ENCODE results near the gene FIBP. TPM values are rescaled to one million over a fixed set of nuclear protein-coding genes. Genes with fewer than 3 reads are reported as not detected.

The FIBP gene
- total RNA-seq, 2 experiments from 2014 or later: 19.1 to 19.9 TPM

DNA sequence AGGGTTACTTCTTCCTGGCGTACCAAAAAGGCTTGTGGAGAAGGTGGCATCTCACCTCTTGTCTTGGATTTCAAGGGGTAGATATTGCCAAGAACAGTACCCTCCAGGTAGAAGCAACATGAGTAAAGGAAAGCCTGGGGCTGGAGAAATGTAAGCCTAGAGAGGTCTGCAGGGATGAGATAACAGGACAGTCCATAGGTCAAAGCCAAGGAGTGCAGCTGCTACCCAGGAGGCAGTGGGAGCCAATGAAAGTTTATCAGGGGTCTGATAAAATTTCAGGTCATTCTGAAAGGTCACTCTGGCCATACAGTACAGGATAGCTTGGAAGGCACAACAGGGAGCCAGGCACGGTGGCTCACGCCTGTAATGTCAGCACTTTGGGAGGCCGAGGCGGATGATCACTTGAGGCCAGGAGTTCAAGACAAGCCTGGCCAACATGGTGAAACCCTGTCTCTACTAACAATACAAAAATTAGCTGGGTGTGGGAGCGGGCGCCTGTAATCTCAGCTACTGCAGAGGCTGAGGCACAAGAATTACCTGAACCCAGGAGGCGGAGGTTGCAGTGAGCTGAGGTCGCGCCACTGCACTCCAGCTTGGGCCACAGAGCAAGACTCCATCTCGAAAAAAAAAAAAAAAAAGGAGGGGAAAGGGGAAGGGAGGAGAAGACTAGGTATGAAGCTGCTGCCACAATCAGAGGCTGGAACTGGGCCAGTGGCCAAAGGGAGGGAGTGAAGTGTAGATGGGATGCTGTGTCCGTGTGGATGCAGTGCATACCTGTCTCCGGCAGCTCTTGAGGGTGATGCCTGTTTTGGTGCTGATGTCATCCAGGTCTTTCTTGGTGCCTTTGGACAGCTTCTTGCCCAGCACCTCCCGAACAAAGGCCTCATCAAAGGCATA, 1.2 kb downstream of the FIBP start:
- H3K27me3 ChIP-seq (ENCODE audit: control insufficient read depth in 1 of 2, insufficient read depth in 2 of 2, low read length in 2 of 2): no peaks in the 10 kb centered on the region
- H3K9me3 Mint-ChIP-seq: no peaks in the 10 kb centered on the region
- peak overlapping the region; percentile 95 for H3K27ac Mint-ChIP-seq
- H3K36me3 Mint-ChIP-seq (ENCODE audit: low read depth): peaks cover 53% of the 10 kb centered on the region
- ATAC-seq (ENCODE audit: poor library complexity): no peak
- H3K4me1 ChIP-seq (ENCODE audit: insufficient read depth, low read length): peaks cover 55% of the 10 kb centered on the region
- intact Hi-C loops (cut with DNase I, micrococcal nuclease): loop anchor here in 1 of 2 experiments (10.0 kb wide), 1 partner anchor 172 kb away; the partner anchor contains the start of gene KAT5
- ChIA-PET POLR2A (interaction anchor here (1.0 to 5.2 kb wide), 5 partner anchors 13 to 36 kb away, joined by 4 to 248 read pairs (median 80); partner anchors contain the start of genes C11orf68, CFL1, DRAP1 and FOSL1), CTCF (interaction anchor here (1.5 to 5.2 kb wide), 6 partner anchors 16 to 175 kb away, joined by 9 to 80 read pairs (median 16); partner anchors contain the start of genes C11orf68, CFL1, DRAP1 and KAT5)
- peak in 1 of 14 experiments; percentile 38 for DNase-seq
- peak overlapping the region; percentile 93 for H3K4me3 ChIP-seq (ENCODE audit: low read length)
- no peaks in the 10 kb centered on the region for H3K27me3 Mint-ChIP-seq
- H3K9me3 ChIP-seq (ENCODE audit: control insufficient read depth in 1 of 2, insufficient read depth in 1 of 2, low read length in 2 of 2): no peaks in the 10 kb centered on the region
- H3K4me3 Mint-ChIP-seq: peak overlapping the region; percentile 87
- peak overlapping the region; percentile 88 to 91 for H3K27ac ChIP-seq (ENCODE audit: low read depth in 1 of 2, low read length in 2 of 2)
- H3K4me1 Mint-ChIP-seq (ENCODE audit: low read depth): peaks cover 51% of the 10 kb centered on the region
- TF ChIP-seq, protein P1, sequence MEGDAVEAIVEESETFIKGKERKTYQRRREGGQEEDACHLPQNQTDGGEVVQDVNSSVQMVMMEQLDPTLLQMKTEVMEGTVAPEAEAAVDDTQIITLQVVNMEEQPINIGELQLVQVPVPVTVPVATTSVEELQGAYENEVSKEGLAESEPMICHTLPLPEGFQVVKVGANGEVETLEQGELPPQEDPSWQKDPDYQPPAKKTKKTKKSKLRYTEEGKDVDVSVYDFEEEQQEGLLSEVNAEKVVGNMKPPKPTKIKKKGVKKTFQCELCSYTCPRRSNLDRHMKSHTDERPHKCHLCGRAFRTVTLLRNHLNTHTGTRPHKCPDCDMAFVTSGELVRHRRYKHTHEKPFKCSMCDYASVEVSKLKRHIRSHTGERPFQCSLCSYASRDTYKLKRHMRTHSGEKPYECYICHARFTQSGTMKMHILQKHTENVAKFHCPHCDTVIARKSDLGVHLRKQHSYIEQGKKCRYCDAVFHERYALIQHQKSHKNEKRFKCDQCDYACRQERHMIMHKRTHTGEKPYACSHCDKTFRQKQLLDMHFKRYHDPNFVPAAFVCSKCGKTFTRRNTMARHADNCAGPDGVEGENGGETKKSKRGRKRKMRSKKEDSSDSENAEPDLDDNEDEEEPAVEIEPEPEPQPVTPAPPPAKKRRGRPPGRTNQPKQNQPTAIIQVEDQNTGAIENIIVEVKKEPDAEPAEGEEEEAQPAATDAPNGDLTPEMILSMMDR (IDR thresholded peaks at IDR 0.05): no peak
- peaks cover 35% of the 10 kb centered on the region for H3K36me3 ChIP-seq (ENCODE audit: insufficient read depth, low read length)

DNA sequence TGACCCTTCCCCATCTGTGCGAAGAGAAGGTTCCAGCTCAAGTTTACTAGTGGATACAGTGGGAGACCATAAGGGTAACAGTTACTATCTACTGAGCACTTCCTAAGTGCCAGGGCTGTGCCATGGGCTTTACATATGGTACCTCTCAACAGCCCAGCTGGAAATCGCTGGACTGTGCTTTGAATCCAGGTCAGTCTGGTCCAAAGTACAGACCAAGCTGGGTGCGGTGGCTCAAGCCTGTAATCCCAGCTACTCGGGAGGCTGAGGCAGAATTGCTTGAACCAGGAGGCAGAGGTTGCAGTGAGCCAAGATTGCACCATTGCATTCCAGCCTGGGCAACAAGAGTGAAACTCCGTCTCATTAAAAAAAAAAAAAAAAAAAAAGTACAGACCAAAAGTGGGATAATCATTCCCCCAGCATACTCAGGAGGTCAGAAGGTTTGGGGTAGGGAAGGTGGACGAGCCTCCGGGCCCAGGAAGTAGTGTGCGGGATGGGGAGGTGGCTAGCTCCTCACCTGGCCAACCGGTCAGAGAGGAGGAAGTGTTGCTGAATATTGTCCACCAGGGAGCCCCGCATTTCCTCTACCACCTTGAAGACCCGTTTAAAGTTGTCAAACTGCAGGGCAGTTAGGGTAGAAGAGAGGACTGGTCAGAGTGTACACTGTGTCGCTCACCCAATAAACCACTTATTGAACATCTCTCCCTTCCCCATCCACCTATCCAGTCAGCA, 2.3 kb downstream of the FIBP start:
- TF ChIP-seq, protein P1 (IDR thresholded peaks at IDR 0.05): no peak
- Histone ChIP-seq H3K9me3 (ENCODE audit: control insufficient read depth in 1 of 2, insufficient read depth in 1 of 2, low read length in 2 of 2) (no peaks in the 10 kb centered on the region), H3K27ac (ENCODE audit: low read depth in 1 of 2, low read length in 2 of 2) (no peak overlapping the region), H3K27me3 (ENCODE audit: control insufficient read depth in 1 of 2, insufficient read depth in 2 of 2, low read length in 2 of 2) (no peaks in the 10 kb centered on the region), H3K36me3 (ENCODE audit: insufficient read depth, low read length) (peaks cover 35% of the 10 kb centered on the region), H3K4me1 (ENCODE audit: insufficient read depth, low read length) (peaks cover 51% of the 10 kb centered on the region), H3K4me3 (ENCODE audit: low read length) (no peak overlapping the region)
- intact Hi-C loops (cut with DNase I, micrococcal nuclease): loop anchor here in 1 of 2 experiments (10.0 kb wide), 1 partner anchor 171 kb away; the partner anchor contains the start of gene KAT5
- peaks cover 53% of the 10 kb centered on the region for H3K36me3 Mint-ChIP-seq (ENCODE audit: low read depth)
- H3K4me3 Mint-ChIP-seq: peak overlapping the region; percentile 87
- ChIA-PET POLR2A (interaction anchor here (0.8 to 3.0 kb wide), 6 partner anchors 8 to 174 kb away, joined by 3 to 56 read pairs (median 6); partner anchors contain the start of genes BANF1, CFL1, EIF1AD and FOSL1), CTCF (interaction anchor here (0.7 to 5.2 kb wide), 4 partner anchors 26 to 498 kb away, joined by 4 to 80 read pairs (median 21); partner anchors contain the start of genes CFL1 and MUS81)
- H3K27me3 Mint-ChIP-seq: no peaks in the 10 kb centered on the region
- H3K9me3 Mint-ChIP-seq: no peaks in the 10 kb centered on the region
- peak overlapping the region; percentile 95 for H3K27ac Mint-ChIP-seq
- DNase-seq (peak in 1 of 14 experiments; percentile 17), ATAC-seq (ENCODE audit: poor library complexity) (no peak)
- peaks cover 48% of the 10 kb centered on the region for H3K4me1 Mint-ChIP-seq (ENCODE audit: low read depth)

DNA sequence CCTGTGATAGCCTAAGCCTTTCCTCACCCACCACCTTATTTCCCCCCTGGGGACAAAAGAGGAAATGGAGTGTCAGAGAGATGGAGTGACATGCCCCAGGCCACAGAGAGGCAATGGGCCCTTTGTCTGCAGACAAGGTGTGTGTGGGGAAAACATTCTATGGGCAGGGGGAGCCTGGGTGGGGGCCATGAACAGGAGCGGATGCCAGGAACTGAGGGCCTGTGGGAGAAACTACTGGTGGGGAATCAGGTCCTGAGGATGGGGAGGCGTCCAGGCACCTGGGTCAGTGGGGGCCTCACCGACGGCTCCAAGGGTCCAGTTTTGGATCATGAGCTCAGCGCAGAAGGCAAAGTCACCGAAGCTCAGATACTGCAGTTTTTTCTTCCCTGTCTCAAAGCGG, 3.0 kb downstream of the FIBP start:
- Histone ChIP-seq H3K36me3 (ENCODE audit: insufficient read depth, low read length) (peaks cover 35% of the 10 kb centered on the region), H3K4me3 (ENCODE audit: low read length) (no peak overlapping the region), H3K4me1 (ENCODE audit: insufficient read depth, low read length) (peaks cover 54% of the 10 kb centered on the region), H3K9me3 (ENCODE audit: control insufficient read depth in 1 of 2, insufficient read depth in 1 of 2, low read length in 2 of 2) (no peaks in the 10 kb centered on the region), H3K27ac (ENCODE audit: low read depth in 1 of 2, low read length in 2 of 2) (no peak overlapping the region), H3K27me3 (ENCODE audit: control insufficient read depth in 1 of 2, insufficient read depth in 2 of 2, low read length in 2 of 2) (no peaks in the 10 kb centered on the region)
- Mint-ChIP-seq H3K27ac (peak overlapping the region; percentile 75), H3K4me3 (no peak overlapping the region), H3K36me3 (ENCODE audit: low read depth) (peaks cover 52% of the 10 kb centered on the region), H3K4me1 (ENCODE audit: low read depth) (peaks cover 51% of the 10 kb centered on the region), H3K27me3 (no peaks in the 10 kb centered on the region), H3K9me3 (no peaks in the 10 kb centered on the region)
- TF ChIP-seq, protein P1 (IDR thresholded peaks at IDR 0.05): no peak
- ChIA-PET CTCF (interaction anchor here (0.7 to 3.5 kb wide), 31 partner anchors 7 to 497 kb away, joined by 3 to 37 read pairs (median 5); partner anchors contain the start of genes BANF1, C11orf68, CFL1 and DRAP1), POLR2A (interaction anchor here (0.6 to 3.0 kb wide), 15 partner anchors 9 to 388 kb away, joined by 3 to 56 read pairs (median 5); partner anchors contain the start of genes BANF1, CFL1, EIF1AD and FOSL1)
- intact Hi-C loops (cut with DNase I, micrococcal nuclease): loop anchor here in 1 of 2 experiments (10.0 kb wide), 1 partner anchor 170 kb away; the partner anchor contains the start of gene KAT5
- ATAC-seq (ENCODE audit: poor library complexity) (no peak), DNase-seq (no peak)
